Keratinocyte (primary cell): ENCODE data around the gene ALDH3B2.

Experiments used
- CTCF ChIP-seq, 3 experiments: IDR thresholded peaks in 1 of 3; conservative IDR thresholded peaks in 1 of 3; optimal IDR thresholded peaks in 1 of 3; 2 replicates in 2 of 3; 3 replicates in 1 of 3; pipeline versions ENCODE3 to v1.5.1; 2011; ENCODE audit warnings: low read length in 3 of 3, mild to moderate bottlenecking in 3 of 3, moderate library complexity in 2 of 3, control low read depth in 1 of 3, inconsistent platforms in 1 of 3; ENCODE audit not compliant: insufficient read depth in 2 of 3; ENCODE audit errors: extremely low read depth in 1 of 3
- EZH2 ChIP-seq: IDR thresholded peaks from one replicate; pipeline ENCODE4 v1.6.1; 2012; ENCODE audit warnings: inconsistent platforms, mild to moderate bottlenecking, low read length, moderate library complexity

- TF ChIP-seq CTCF (optimal IDR thresholded peaks at IDR 0.05 in 1 of 3, IDR thresholded peaks at IDR 0.05 in 1 of 3, conservative IDR thresholded peaks at IDR 0.05 in 1 of 3; ENCODE audit: extremely low read depth in 1 of 3, insufficient read depth in 2 of 3, low read length in 3 of 3) (no peak), EZH2 (no peak)
Measured at GRCh38 chr11:67627812-67628624, 46.4 kb downstream of the ALDH3B2 start.
